GM19351 (cell line): ENCODE results near the gene BAIAP2L1.
"Not testable (repeated sequence)": the region's sequence is repeated elsewhere in the genome, so short reads cannot be mapped to it uniquely, and the experiment has no call there.

Source experiments
- ATAC-seq: cut with Tn5 transposase; IDR thresholded peaks from one replicate; pipeline ENCODE4 v1.9.1; 2021; ENCODE audit warnings: mild to moderate bottlenecking, moderate library complexity; ENCODE audit not compliant: unreplicated experiment

The BAIAP2L1 gene, protein sequence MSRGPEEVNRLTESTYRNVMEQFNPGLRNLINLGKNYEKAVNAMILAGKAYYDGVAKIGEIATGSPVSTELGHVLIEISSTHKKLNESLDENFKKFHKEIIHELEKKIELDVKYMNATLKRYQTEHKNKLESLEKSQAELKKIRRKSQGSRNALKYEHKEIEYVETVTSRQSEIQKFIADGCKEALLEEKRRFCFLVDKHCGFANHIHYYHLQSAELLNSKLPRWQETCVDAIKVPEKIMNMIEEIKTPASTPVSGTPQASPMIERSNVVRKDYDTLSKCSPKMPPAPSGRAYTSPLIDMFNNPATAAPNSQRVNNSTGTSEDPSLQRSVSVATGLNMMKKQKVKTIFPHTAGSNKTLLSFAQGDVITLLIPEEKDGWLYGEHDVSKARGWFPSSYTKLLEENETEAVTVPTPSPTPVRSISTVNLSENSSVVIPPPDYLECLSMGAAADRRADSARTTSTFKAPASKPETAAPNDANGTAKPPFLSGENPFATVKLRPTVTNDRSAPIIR

DNA sequence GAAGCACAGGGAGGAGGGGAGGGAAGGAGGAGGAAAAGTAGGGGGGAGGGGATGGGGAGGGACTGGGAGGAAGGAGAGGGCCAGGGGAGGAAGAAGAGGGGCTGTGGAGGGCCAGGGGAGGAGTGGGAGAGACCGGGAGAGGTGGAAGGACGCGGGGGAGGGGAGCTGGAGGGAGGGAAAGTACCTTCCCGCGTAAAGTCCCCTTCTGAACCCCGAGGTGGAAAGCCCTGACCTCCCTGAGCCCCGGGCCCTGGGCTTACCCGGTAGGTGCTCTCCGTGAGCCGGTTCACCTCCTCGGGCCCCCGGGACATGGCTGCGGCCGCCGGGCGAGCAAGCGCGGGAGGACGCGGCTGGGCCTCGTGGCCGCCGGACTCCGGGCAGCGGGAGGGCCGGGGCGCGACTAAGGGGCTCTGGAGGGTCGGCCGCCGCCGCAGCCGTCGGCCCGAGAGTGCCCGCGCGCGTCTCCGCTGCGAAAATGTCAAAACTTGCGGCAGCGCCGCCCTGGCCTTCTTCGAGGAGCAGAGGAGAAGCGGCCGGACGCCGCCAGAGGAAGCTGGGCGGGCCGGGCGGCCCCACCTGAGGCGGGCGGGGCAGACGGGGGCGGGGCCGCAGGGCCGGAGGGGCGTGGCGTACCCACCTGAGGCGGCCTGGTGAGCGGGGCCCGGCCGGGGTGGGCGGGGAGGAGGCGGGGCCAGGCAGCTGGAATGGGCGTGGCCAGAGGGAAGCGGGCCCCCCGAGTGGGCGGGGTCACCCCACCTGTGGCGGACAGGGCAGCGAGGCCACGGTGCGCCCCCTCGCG, at the start of gene BAIAP2L1:
Gene BAIAP2L1, minus strand, starts transcription at position 549 of the 799 bp plus-strand sequence. Its CDS starts 238 bp downstream, at position 311.
- ATAC-seq = peak; percentile 89

DNA sequence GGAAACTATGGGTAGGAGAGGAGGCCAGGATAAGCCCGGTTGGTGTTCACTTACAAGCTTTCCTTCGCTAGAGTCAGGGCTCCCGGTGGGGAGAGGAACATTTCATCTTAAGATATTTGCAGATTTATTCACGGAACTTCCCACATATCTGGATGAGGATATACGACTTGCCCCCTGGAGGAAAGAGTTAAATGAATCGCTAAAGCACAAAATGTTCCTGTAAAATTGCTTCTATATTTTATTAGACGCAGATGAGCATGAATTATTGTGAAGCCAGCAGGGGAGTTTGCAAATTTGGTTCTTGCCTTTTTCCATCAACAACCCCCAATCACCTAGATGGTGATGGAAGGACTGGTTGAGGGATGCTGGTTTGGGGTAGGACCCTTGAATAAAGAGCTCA, 47.9 kb upstream of the BAIAP2L1 start:
- ATAC-seq = no peak

DNA sequence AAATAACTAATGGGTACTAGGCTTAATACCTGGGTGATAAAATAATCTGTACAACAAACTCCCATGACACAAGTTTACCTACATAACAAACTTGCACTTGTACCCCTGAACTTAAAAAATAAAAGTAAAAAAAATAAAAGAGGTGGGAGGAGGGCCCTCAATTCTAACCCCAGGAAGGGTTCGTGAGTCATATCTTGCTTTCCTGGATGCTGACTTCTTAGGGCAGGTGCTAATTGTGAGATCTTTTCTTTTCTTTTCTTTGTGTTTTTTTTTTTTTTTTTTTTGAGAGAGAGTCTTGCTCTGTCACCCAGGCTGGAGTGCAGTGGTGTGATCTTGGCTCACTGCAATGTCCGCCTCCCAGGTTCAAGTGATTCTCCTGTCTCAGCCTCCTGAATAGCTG, 40.1 kb upstream of the BAIAP2L1 start:
- ATAC-seq = not testable (repeated sequence)

DNA sequence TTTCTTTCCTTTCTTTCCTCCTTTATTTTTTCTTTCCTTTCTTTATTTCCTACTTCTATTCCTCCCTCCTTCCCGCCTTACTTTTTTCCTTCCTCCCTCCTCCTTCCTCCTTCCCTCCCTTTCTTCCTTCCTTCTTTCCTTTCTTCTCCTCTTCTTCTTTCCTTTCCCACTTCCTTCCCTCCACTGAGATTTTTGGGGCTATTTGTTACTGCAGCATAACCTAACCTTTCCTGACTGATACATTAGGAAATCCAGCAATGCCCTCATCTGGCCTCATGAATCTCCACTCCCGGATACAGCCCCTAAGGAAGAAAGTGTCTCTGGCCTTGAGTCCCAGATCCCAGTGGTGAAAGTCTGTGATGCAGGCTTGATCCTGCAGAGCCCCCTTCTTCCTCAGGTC, 38.6 kb upstream of the BAIAP2L1 start:
- ATAC-seq = no peak

DNA sequence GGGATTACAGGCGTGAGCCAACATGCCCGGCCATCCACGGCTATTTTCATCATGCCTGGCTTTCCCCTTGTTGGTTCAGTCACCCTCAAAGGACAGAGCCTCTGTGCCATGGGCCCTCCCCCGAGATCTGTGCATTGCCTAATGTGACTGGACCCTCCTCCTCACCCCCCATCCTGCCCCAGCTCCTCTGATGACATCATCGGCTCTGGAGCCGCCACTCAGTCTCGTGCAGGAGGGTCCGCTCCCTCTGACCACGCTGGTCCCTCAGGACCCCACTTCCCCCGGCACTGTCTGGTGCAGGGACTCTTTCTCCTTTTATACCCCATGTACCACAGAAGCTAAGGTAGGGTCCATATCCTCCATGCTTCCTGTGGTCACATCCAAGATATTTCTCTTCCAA, 33.2 kb upstream of the BAIAP2L1 start:
- ATAC-seq = no peak

DNA sequence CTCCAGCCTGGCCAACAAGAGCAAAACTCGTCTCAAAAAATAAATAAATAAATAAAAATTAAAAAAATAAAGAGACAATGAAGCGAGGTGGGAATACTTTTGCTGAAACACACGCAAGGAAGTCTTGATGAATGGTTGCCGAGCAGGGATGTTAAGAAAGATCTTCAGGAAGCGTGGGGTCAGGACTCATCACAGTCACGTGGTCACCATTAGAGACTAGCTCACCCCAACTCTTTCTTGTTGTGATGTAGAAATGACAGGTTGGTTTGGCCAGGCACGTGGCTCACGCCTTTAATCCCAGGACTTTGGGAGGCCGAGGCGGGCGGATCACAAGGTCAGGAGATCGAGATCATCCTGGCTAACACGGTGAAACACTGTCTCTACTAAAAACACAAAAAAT, 28.9 kb upstream of the BAIAP2L1 start:
- ATAC-seq = no peak

DNA sequence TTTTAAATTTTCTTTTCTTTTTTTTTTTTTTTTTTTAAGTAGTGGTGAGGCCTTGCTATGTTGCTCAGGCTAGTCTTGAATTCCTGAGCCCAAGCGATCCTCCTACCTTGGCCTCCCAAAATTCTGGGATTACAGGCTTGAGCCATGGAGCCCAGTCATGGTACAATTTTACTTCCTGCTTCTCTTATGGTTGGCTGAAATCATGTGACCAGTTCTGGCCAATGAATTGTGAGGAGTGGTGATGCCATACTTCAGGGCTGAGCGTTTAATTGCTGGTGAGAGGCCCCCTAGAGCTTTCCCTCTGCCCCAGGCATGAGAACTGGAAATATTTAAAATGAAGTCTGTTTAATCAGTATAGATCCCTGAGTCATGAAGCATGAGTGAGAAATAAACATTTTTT, 22.2 kb upstream of the BAIAP2L1 start:
- no peak for ATAC-seq

DNA sequence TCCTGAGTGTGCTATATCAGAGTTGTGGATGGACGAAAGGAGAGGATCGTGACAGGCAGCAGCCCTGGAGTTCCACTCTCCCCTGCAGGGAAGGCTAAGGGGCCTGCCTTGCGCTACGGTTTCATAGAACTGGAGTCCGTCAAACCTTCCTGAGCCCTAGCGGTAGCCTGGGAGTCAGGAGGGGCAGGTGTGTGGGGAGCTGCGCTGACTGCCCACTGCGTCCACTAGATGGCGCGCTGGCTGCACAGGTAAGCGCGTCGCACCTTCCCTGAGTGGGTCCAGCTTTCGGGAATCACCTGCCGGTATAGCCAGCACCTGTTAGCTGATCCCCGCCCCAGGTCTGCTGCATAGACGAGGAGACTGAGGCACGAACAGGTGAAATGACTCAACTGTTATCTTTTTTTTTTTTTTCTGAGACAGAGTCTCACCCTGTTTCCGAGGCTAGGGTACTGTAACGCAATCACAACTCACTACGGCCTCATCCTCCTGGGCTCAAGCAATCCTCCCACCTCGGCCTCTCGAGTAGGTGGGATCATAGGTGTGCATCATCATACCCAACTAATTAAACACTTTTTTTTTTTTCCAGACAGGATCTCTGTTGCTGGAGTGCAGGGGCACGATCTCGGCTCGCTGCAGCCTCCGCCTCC, 20.2 kb upstream of the BAIAP2L1 start:
- peak; percentile 65 for ATAC-seq

DNA sequence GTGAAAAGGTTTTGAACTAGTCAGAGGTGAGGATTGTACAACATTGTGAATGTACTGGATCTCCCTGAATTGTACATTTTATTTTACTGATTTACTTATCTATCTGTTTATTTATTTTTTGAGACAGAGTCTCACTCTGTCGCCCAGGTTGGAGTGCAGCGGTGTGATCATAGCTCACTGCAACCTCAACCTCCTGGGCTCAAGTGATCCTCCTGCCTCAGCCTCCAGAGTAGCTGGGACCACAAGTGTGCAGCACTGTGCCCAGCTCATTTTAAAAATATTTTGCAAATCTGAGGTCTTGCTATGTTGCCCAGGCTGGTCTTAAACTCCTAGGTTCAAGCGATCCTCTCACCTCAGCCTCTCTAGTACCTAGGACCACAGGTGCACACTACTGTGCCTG, 19.1 kb upstream of the BAIAP2L1 start:
- ATAC-seq = not testable (repeated sequence)

DNA sequence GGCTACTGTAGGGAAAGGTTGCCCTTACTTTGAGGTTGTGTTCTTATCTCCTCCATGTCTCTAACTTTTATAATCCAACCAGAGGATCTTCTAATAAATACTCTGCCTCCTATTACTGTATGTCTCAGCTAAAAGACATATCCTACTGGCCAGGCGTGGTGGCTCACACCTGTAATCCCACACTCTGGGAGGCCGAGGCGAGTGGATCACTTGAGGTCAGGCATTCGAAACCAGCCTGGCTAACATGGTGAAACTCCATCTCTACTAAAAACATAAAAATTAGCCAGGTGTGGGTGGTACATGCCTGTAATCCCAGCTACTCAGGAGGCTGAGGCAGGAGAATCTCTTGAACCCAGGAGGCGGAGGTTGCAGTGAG, 18.4 kb upstream of the BAIAP2L1 start:
- not testable (repeated sequence) for ATAC-seq

DNA sequence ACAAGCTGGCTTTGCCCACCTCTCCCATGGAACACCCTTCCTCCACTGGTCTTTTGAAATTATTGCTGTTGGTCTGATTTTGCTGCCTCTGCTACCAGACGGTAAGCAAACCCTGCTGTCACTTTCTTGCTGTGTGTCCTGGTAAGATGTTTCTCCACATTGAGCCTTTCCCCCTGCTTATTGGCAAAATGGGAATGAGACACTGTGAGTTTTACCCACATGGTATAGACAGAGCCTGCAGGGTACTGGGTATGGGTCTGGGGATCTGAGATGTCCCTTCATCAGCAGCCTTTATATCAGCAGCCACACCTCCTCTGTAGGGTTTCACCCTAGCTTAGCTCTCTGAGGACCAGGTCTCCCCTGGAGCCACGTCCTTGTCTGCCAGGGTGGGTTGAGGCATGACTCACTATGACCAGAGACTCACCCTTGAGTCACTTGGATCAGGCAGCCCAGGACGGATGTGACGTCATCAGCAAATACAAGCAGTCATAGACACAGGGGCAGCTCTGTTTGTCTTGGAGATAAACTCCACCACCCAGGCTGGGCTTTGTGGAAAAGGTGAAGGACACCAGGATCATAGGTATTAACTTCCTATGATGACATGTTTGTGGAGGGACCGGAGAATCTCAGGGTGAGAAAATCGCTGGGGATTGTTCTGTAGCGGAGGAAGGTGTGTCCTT, 17.9 kb upstream of the BAIAP2L1 start:
- no peak for ATAC-seq

DNA sequence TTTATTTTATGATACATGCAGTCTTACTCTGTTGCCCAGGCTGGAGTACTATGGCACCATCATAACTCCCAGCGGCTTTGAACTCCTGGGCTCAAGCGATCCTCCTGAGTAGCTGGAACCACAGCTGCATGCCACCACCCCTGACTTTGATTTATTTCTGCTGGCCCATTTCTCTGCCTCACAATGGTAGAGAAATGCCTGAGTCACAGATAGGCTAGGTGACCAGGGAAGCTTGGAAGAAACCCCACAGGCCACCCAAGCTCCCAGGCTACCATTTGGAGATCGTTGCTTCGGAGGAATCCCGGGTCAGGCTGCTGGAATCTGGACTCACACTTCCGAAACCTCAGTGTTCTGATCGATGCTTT, 17.4 kb upstream of the BAIAP2L1 start:
- no peak for ATAC-seq

DNA sequence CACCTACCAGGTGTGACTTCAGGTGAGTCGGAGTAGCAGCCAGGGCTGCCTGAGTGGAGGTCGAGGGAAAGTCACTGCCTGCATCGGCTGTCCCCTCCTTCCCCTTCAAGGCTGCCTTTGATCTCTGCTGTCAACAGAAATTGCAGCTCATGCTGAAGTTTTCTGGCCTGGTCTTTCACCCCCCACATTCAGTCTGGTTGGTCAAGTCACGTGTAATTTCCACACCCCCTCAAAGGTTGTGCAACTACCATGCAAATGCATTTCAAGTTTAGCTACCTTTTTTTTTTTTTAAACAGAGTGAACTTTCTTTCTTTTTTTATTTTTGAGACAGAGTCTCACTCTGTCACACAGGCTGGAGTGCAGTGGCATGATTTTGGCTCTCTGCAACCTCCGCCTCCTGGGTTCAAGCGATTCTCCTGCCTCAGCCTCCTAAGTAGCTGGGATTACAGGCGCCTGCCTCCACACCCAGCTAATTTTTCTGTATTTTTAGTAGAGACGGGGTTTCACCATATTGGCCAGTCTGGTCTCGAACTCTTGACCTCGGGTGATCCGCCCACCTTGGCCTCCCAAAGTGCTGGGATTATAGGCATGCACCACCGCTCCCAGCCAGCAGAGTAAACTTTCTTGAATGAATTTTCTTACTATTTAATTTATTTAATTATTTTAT, 16.8 kb upstream of the BAIAP2L1 start:
- not testable (repeated sequence) for ATAC-seq

DNA sequence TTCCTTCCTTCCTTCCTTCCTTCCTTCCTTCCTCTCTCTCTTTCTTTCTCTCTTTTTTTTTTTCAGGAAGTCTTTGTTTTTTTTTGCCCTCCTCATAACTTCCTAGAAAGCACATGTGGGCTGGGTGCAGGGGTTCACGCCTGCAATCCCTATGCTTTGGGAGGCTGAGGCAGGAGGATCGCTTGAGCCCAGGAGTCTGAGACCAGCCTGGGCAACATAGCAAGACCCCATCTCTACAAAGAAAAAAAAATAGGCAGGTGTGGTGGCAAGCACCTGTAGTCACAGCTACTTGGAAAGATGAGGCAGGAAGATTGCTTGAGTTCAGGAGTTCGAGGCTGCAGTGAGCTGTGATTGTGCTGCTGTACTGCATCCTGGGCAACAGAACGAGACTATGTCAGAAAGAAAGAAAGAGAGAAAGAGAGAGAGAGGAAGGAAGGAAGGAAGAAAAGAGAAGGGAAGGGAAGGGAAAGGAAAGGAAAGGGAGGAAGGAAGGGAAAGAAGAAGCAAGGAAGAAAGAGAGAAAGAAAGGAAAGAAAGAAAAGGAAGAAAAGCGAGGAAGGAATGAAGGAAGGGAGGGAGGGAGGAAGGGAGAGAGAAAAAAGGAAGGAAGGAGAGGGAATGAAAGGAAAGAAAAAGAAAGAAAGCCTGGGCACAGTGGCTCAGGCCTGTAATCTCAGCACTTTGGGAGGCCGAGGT, 13.5 kb upstream of the BAIAP2L1 start:
- ATAC-seq = no peak

DNA sequence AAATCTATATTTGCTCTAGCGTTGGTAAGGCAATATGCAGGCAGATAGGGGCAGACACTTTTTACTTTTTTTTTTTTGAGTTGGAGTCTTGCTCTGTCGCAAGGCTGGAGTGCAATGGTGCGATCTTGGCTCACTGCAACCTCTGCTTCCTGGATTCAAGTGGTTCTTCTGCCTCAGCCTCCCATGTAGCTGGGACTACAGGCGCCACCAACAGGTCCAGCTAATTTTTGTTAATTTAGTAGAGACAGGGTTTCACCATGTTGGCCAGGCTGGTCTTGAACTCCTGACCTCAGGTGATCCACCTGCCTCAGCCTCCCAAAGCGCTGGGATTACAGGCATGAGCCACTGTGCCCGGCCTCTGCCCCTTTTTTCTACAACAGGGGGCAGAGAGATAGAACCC, 12.8 kb upstream of the BAIAP2L1 start:
- ATAC-seq = not testable (repeated sequence)

DNA sequence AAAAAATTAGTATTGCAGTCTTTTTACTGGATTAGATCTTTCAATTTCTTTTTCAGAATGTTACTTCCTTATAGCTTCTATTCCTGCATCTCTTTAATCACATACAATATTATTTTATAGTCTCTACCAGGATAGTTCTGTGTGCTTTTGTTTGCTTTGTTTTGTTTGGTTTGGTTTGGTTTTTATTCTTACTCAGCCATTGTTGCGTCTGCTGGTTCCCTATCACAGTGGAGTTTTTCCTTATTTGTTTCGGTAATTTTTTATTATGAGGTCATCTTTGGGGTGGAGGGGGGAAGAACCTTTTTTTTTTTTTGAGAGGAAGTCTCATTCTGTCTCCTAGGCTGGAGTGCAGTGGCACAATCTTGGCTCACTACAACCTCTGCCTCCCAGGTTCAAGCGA, 9.0 kb upstream of the BAIAP2L1 start:
- no peak for ATAC-seq

DNA sequence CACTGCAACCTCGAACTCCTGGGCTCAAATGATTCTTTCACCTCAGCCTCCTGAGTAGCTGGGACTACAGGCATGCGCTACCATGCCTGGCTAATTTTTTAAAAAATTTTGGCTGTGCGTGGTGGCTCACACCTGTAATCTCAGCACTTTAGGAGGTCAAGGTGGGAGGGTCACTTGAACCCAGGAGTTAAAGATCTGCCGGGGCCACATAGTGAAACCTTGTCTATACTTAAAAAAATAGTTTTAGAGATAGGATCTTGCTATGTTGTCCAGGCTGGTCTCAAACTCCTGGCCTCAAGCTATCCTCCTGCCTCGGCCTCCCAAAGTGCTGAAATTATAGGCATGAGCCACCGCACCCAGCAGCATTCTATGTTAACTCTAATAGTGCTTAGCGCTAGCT, 7.3 kb upstream of the BAIAP2L1 start:
- ATAC-seq = not testable (repeated sequence)

DNA sequence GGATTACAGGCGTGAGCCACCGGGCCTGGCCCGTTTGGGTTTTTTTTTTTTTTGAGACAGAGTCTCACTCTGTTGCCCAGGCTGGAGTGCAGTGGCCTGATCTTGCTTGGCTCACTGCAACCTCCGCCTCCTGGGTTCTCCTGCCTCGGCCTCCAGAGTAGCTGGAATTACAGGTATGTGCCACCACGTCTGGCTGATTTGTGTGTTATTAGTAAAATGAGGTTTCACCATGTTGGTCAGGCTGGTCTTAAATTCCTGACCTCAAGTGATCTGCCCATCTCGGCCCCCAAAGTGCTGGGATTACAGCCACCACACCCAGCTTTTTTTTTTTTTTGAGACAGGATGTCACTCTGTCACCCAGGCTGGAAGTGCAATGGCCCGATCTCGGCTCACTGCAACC, 5.9 kb upstream of the BAIAP2L1 start:
- ATAC-seq = no peak

DNA sequence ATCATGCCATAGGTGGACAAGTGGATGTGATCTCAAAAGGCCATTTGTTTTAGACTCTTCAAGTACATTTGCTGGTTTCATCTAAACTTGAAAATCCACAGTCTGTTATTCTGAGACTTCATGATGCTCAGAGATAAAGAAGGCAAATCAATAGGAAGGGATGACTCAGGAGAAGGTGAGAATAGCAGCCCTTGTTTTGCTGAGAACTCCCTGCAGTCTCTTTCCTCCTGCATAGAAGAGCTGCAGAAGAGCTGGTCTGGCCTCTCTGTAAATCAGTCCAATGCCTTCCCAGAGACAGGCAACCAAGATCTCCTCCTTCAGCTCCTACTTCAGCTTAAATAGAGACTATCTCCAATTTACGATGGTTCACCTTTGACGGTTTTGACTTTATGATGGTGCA, 4.0 kb upstream of the BAIAP2L1 start:
- no peak for ATAC-seq
